Medulla oblongata (tissue), 1 donor: ENCODE measurements around the gene DNAJB14.

Experiments
- DNase-seq: peaks from one replicate; pipeline ENCODE4 v3.0.0-alpha.2; 2015; ENCODE audit errors: extremely low spot score

The DNAJB14 gene

GRCh38 chr4:99945718-99946355 is 581 bp downstream of the DNAJB14 start:
- DNase-seq = peak; percentile 48

- DNase-seq = no peak
Observed at GRCh38 chr4:99943904-99944437, 2.4 kb downstream of the DNAJB14 start.

DNA sequence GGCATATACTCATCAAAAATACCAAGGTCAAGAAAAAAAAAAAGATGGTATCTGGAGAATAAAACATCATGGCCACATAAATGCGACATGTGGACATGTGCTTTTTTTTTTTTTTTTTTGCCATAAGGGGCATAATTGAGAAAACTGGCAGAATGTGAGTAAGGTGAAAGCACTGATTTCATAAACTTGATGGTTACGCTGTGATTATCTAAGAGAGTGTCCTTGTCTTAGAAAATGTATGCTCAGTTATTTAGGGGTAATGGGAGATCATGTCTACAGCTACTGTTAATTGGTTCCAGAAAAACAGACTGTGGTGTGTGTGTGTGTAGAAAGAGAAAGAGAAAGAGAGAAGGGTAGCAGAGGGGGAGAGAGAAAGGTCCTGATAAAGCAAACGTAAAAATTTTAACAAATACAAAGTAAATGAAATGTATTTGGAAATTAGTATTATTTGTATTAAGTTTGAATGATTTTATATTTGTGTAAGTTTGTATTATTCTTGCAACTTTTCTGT is 8.1 kb downstream of the DNAJB14 start:
- DNase-seq = no peak

- DNase-seq = no peak
Observed at GRCh38 chr4:99934891-99935290, 11.5 kb downstream of the DNAJB14 start.

DNA sequence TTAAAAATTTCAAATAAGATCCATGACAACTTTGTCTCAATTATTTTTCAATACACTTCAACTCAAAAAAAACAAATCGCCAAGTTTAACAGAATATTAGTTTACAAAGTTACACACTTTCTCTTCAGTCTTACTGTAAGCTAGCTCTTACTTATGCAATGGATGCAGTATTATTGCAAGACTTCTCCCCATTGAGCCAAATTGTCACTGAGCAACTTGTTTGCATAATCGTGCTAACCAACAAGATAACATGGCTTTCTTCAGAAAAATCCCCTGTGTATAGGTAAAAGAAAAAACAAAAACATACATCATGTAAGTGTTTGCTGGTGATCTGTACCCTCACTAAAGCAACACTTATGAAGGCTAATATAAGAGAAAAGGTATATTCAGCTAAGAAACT is 18.9 kb downstream of the DNAJB14 start:
- no peak for DNase-seq

DNA sequence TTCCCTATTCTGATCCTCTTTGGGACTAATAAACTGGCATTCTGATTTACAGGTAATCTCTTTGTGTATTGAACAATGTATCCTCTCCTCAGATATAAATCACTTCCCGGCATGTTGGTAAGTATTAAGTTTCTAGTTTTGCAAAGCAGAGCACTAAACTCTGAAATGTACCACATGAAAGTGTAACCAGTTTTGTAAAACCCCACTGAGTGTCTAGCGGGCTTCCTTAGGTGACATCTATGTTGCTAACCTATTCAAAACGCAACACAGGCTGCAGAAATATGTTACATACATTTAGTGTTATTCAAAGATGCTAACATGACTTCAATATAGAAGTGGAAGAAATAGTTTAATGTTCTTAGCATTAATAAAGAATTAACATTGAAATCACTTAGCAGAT is 25.2 kb downstream of the DNAJB14 start:
- no peak for DNase-seq

GRCh38 chr4:99918656-99919055 is 27.8 kb downstream of the DNAJB14 start:
- DNase-seq = no peak

- DNase-seq = no peak
Observed at GRCh38 chr4:99917575-99917974, 28.8 kb downstream of the DNAJB14 start.

DNA sequence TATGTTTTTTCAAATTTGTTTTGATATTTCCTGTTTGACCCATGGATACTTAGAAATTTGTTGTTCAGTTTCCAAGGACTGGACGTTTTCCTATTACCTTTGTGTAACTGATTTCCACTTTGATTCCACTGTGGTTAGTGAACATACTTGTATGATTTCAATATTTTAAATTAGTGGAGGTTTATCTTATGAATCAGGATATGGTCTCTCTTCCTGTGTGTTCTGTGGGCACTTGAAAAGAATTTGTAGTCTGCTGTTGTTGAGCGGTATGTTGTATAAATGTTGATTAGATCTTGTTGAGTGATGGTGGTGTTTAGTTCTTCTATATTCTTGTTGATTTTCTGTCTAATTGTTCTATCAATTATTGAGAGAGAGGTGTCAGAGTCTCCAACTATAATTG is 31.0 kb downstream of the DNAJB14 start:
- no peak for DNase-seq

DNA sequence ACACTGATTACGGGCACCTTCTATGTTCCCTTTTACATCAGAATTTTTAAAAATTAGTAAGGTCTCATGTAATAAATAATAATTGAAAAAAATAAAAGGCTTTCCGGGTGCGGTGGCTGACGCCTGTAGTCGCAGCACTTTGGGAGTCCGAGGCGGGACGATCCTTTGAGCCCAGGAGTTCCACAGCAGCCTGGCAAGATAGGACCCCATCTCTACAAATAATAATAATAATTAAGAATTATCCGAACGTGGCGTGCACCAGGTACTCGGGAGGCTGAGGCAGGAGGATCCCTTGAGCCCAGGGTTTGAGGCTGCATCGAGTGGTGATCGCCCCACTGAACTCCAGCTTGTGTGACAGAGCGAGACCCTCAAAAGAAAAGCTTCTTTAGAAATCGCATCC is 51.4 kb downstream of the DNAJB14 start:
- no peak for DNase-seq

GRCh38 chr4:99894161-99894997 is 52.0 kb downstream of the DNAJB14 start, which contains the start of gene LAMTOR3:
Gene LAMTOR3, minus strand, starts transcription at chr4:99894427. Its CDS starts 464 bp downstream, at chr4:99893963.
- DNase-seq = peak; percentile 96

- DNase-seq = peak; percentile 25
Observed at GRCh38 chr4:99893839-99894160, 52.6 kb downstream of the DNAJB14 start.

DNA sequence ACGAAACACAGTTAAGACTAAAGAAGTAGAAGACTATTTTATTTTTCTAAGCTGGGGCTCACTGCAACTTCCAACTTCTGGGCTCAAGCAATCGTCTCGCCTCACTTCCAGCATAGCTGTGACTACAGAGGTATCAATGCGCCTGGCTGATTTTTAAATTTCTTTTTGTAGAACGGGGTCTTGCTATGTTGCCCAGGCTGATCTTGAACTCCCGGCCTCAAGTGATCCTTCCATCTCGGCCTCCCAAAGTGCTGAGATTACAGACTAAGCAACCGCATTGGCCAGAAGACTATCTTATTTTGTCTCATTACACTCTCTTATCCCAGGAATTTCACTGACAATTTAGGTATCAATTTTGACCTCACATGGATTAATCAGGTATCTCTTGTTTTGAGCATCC is 53.4 kb downstream of the DNAJB14 start:
- DNase-seq = no peak

DNA sequence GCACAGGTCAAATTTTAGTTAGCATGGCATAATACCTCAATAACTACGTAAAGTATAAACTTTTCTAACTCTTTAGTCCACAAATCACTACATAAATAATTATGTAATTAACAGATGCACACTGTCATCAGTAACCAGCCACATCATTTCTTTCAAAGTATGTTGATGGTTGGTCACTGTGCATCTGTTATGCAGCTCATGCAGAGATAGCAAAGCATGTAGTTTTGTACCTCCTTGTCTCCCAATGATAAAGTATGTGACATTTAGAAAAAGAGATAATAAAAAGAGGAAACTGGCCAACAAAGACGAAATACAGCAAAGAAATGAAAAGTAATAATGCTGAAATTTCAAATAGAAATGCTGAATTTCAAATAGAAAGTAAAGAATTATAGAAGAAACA is 55.1 kb downstream of the DNAJB14 start:
- DNase-seq = no peak

DNA sequence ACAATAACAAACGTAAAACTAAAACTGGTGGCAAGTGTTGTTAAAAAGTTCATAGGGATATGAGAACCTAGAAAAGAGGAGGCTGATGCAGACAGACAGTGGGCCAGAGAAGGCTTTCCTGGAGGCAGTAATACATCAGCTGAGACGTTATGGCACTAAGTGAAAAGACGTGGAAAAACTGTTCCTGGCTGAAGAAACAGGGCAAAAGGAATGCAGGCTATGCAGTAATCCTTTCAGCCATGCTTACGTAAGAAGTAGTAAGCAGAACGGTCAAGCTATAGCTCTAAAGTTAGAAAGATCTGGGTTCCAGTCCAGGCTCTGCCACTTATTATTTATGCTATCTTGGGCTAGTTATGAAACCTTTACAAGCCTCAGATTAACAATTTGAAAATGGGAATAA is 58.6 kb downstream of the DNAJB14 start:
- no peak for DNase-seq

DNA sequence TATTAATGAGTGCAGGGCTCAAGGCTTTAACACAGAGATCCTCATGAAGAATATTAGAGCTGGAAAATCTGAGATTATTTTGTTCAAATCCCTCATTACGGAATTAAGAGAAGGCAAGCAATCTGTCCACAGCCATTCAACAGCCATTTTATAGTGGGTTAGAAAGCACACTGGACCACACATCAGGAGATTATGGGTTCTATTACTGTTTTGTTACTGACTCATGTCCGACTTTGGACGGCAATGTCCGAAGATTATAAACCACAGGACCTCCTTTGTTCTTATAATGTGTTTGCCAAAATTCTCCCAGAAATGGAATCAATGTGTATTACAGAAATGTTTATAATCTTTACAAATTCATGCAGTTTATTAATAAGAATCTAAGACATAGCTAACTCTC is 60.3 kb downstream of the DNAJB14 start:
- no peak for DNase-seq

- no peak for DNase-seq
Observed at GRCh38 chr4:99885687-99886086, 60.7 kb downstream of the DNAJB14 start.

GRCh38 chr4:99885063-99885664 is 61.3 kb downstream of the DNAJB14 start:
- peak; percentile 11 for DNase-seq

GRCh38 chr4:99879458-99879857 is 67.0 kb downstream of the DNAJB14 start:
- DNase-seq = no peak

GRCh38 chr4:99878604-99879003 is 67.8 kb downstream of the DNAJB14 start:
- no peak for DNase-seq

- no peak for DNase-seq
Observed at GRCh38 chr4:99876946-99877345, 69.5 kb downstream of the DNAJB14 start.

DNA sequence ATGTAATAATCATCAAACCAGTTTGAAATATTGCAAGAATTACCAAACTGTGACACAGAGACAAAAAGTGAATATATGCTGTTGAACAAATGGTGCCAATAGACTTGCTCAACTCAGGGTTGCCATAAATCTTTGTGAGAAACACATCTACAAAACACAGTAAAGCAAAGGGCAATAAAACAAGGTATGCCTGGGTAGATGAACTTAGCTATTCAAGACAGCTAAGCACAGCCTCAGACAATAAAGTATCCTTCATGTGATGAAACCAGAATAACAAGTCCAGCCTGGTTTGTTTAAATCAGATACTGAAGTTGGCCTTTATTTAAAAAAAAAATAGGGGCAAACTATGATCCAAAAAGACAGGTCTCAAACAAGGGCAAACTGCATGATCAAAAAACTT is 71.3 kb downstream of the DNAJB14 start:
- no peak for DNase-seq

- DNase-seq = no peak
Observed at GRCh38 chr4:99872570-99872969, 73.8 kb downstream of the DNAJB14 start.
